NCI-H1092 (cell line): ENCODE measurements around the gene NR3C1.

Experiments used
- DNase-seq: peaks from one replicate; lab custom pipeline; 2025; lab: John Stamatoyannopoulos, UW

The NR3C1 gene

GRCh38 chr5:143231973-143232812 lies 171.3 kb downstream of the NR3C1 start:
- DNase-seq = no peak

GRCh38 chr5:143231416-143231815 lies 172.1 kb downstream of the NR3C1 start:
- no peak for DNase-seq

- DNase-seq = no peak
These were observed 172.8 kb downstream of the NR3C1 start for GRCh38 chr5:143230676-143230996.

- DNase-seq = no peak
These were observed 173.4 kb downstream of the NR3C1 start for GRCh38 chr5:143229896-143230675.

GRCh38 chr5:143229426-143229895 lies 174.0 kb downstream of the NR3C1 start:
- no peak for DNase-seq

GRCh38 chr5:143228597-143229293 lies 174.7 kb downstream of the NR3C1 start:
- no peak for DNase-seq
